ENCODE measurements around the gene IGF1R.

GRCh38 chr15:98878172-98878571 is 229.8 kb downstream of the IGF1R start:
- TF ChIP-seq CTCF (IDR thresholded peaks at IDR 0.05) (no peak), POLR2A (IDR thresholded peaks at IDR 0.05) (no peak)
